ENCODE data around the gene USP2. TPM values are rescaled to one million over a fixed set of nuclear protein-coding genes. Genes with fewer than 3 reads are reported as not detected.

The USP2 gene
- total RNA-seq, 1 donor from 2014 or later = 3.4 TPM

- Mint-ChIP-seq H3K27me3 (ENCODE audit: low read depth) (peaks cover 10% of the 10 kb centered on the region), H3K27ac (ENCODE audit: unreplicated experiment) (peak overlapping the region; percentile 97), H3K9me3 (no peaks in the 10 kb centered on the region), H3K36me3 (ENCODE audit: low read depth) (peaks cover 3% of the 10 kb centered on the region), H3K4me1 (no peaks in the 10 kb centered on the region), H3K4me3 (peak overlapping the region; percentile 68)
- TF ChIP-seq CTCF (conservative IDR thresholded peaks at IDR 0.05) = no peak
- no peak for DNase-seq (ENCODE audit: low read depth, low spot score)
Measured at GRCh38 chr11:119309953-119310681, 71.4 kb downstream of the USP2 start.

GRCh38 chr11:119309411-119309810, 72.1 kb downstream of the USP2 start:
- Mint-ChIP-seq H3K36me3 (ENCODE audit: low read depth) (peaks cover 3% of the 10 kb centered on the region), H3K9me3 (no peaks in the 10 kb centered on the region), H3K27ac (ENCODE audit: unreplicated experiment) (peak overlapping the region; percentile 97), H3K4me3 (peak overlapping the region; percentile 68), H3K4me1 (no peaks in the 10 kb centered on the region), H3K27me3 (ENCODE audit: low read depth) (peaks cover 4% of the 10 kb centered on the region)
- DNase-seq (ENCODE audit: low read depth, low spot score) = no peak
- TF ChIP-seq CTCF (conservative IDR thresholded peaks at IDR 0.05) = no peak

GRCh38 chr11:119307974-119308373, 73.5 kb downstream of the USP2 start:
- H3K4me3 Mint-ChIP-seq = no peak overlapping the region

GRCh38 chr11:119307219-119307618, 74.3 kb downstream of the USP2 start:
- H3K4me3 Mint-ChIP-seq = peak overlapping the region; percentile 15
- no peak overlapping the region for H3K27ac Mint-ChIP-seq (ENCODE audit: unreplicated experiment)
- H3K4me1 Mint-ChIP-seq = no peaks in the 10 kb centered on the region
- H3K36me3 Mint-ChIP-seq (ENCODE audit: low read depth) = peaks cover 3% of the 10 kb centered on the region
- TF ChIP-seq CTCF (conservative IDR thresholded peaks at IDR 0.05) = no peak
- no peaks in the 10 kb centered on the region for H3K9me3 Mint-ChIP-seq
- no peaks in the 10 kb centered on the region for H3K27me3 Mint-ChIP-seq (ENCODE audit: low read depth)
- no peak for DNase-seq (ENCODE audit: low read depth, low spot score)

More at GRCh38 chr11:119307974-119308373, 73.5 kb downstream of the USP2 start:
- no peaks in the 10 kb centered on the region for H3K9me3 Mint-ChIP-seq
- no peaks in the 10 kb centered on the region for H3K27me3 Mint-ChIP-seq (ENCODE audit: low read depth)
- H3K4me1 Mint-ChIP-seq = no peaks in the 10 kb centered on the region
- no peak for TF ChIP-seq CTCF (conservative IDR thresholded peaks at IDR 0.05)
- no peak for DNase-seq (ENCODE audit: low read depth, low spot score)
- peaks cover 3% of the 10 kb centered on the region for H3K36me3 Mint-ChIP-seq (ENCODE audit: low read depth)
- H3K27ac Mint-ChIP-seq (ENCODE audit: unreplicated experiment) = no peak overlapping the region

- Mint-ChIP-seq H3K27ac (ENCODE audit: unreplicated experiment) (no peak overlapping the region), H3K9me3 (no peaks in the 10 kb centered on the region), H3K27me3 (ENCODE audit: low read depth) (no peaks in the 10 kb centered on the region), H3K4me1 (no peaks in the 10 kb centered on the region), H3K36me3 (ENCODE audit: low read depth) (peaks cover 3% of the 10 kb centered on the region), H3K4me3 (no peak overlapping the region)
- no peak for DNase-seq (ENCODE audit: low read depth, low spot score)
- TF ChIP-seq CTCF (conservative IDR thresholded peaks at IDR 0.05) = no peak
Measured at GRCh38 chr11:119306373-119306890, 75.1 kb downstream of the USP2 start.

All from neural crest cell (in vitro differentiated cells).